Hematopoietic multipotent progenitor cell treated with erythropoietin and hydrocortisone succinate and interleukin-3 and kit ligand, for 4 days (in vitro differentiated cells): Measurements from ENCODE around the gene MGAT4C.
"Not testable (repeated sequence)": the region's sequence is repeated elsewhere in the genome, so short reads cannot be mapped to it uniquely, and the experiment has no call there.

Experiments used
- DNase-seq: peaks from one replicate; pipeline ENCODE4 v3.0.0-alpha.2; 2015

Gene MGAT4C

GRCh38 chr12:86122846-86123468, 133.2 kb downstream of the MGAT4C start:
- no peak for DNase-seq

GRCh38 chr12:86118161-86118560, 138.0 kb downstream of the MGAT4C start:
- DNase-seq = no peak

- no peak for DNase-seq
These were observed 138.5 kb downstream of the MGAT4C start for GRCh38 chr12:86117711-86118110.

DNA sequence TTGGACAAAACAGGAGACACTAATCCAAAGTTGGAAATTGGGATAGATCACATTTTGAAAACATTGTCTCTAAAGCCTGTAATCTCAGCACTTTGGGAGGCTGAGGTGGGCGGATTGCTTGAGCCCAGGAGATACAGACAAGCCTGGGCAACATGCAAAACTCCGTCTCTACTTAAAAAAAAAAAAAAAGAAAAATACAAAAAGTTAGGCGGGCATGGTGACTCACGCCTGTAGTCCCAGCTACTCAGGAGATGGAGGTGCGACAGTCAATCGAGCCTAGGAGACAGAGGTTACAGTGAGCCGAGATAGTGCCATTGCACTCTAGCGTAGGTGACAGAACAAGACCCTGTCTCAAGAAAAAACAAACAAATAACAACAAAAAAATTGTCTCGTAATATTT, 152.1 kb downstream of the MGAT4C start:
- DNase-seq = no peak

DNA sequence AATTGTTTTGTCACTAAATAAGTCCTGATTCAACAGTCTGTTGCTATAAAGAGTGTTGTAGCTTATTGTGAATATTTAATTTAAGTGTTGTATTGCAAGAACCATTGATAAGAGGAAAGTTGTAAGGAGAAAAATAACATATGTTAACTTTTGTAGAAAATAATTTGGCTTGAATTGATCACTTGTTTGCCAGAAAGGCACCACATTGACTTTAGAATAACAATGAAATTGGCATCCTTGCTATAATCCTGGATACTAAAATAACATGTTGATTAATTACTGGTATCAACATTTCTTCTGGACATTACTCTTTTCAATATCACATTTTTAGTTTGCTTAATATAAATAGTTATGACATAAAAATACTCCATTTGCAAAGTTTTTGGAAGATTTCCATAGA, 159.0 kb downstream of the MGAT4C start:
- DNase-seq = no peak

GRCh38 chr12:86091681-86092080, 164.5 kb downstream of the MGAT4C start:
- DNase-seq = no peak

DNA sequence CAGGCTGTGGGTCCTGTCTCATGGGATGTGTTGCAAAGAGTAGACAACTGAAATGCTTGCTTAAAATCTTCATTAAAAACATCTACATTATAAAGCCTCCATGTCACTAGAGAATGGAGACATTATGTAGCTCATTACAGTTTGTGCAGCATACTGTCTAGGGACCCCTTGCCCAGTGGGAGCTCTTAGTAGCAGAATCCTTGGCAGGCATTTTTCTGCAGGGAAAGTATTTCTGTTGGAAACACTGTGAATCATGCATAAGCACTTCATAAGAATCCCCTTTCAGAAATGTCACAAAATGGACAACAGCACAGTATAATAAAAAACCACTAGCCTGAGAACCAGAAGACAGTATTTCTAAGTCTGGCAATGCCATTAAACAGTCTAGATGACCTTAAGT, 174.3 kb downstream of the MGAT4C start:
- DNase-seq = no peak

- not testable (repeated sequence) for DNase-seq
These were observed 197.1 kb downstream of the MGAT4C start for GRCh38 chr12:86059052-86059451.

- no peak for DNase-seq
These were observed 198.9 kb downstream of the MGAT4C start for GRCh38 chr12:86057092-86057845.

DNA sequence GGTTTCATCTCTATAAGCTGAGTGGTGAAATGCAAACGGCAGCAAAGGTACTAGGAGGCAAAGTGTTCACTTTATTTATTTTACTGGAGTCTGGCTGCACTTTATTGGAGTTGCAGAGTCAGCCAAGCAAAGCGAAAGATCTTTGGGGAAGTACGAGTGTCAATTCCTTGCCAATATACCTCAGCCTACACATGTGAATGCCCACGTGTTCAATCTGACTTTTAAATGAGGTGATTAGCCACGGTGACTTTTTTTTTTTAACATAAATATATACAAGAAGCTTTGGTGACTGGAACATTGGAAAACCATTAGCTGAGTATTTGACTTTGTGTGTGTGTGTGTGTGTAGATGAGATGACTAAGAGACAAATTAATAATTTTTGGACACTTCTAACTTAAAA, 203.3 kb downstream of the MGAT4C start:
- DNase-seq = no peak

DNA sequence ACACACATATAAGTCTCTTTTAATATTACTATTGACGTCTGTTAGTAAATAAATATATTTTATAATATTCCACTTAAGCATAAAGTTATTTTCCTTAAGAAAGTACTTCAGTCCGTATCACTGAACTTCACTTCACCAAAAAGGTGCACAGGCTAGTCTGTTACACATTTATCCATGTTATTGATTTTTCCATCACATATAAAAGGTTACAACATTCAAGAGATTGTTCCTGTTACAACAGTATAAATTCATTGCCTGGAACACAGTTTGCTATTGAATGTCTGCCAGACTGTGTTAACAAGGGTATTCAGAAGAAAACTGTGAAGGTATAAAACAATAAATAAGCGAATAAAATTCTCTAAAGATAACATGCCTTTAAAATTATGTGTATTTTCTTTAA, 206.2 kb downstream of the MGAT4C start:
- DNase-seq = no peak

DNA sequence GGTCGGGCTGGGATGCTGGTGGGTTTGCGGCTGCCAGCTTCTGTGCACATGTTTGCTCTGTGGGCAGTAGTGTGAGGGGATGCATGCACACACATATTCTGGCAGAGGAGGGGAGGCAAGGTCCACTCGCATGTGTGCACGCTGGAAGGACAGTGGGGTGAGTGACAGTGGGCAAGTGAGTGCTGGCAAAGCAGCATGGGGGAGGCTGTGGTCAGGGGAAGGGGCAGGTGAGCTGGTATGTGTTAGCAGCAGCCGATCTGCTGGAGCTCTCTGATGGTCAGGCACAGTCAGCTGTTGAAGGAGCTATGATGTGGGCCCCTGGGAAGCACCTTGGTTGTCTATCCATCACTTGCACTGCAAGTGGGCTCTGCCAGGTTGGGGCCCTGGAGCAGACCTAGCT, 211.8 kb downstream of the MGAT4C start:
- no peak for DNase-seq

DNA sequence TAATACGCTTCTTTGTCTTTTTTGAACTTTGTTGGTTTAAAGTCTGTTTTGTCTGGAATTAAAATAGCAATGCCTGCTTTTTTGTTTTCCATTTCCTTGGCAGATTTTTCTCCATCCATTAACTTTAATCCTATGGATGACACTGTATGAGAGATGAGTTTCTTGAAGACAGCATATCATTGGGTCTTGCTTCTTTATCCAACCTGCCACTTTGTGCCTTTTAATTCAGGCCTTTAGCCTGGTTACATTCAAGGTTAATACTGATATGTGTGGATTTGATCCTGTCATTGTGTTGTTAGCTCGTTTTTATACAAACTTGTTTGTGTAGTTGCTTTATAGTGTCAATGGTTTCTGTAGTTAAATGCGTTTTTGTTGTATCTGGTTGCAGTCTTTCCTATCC, 214.1 kb downstream of the MGAT4C start:
- no peak for DNase-seq

- DNase-seq = no peak
These were observed 237.8 kb downstream of the MGAT4C start for GRCh38 chr12:86018361-86018760.

DNA sequence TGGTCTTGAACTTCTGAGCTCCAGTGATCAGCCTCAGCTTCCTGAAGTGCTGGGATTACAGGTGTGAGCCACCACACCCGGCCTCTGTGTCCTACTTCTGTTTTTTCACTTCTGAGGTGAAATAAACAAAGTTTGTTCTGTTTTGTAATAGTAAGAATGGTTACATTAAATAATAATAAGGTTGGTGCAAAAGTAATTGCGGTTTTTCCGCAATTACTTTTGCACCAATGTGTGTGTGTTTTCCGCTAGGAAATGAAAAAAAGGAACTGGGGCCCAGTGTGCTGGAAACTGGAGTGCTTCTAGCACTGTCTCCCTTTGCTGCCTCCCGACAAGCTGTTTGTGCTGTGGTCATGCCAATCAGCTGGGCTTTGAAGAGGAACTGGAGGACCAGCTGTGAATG, 241.2 kb downstream of the MGAT4C start:
- no peak for DNase-seq

DNA sequence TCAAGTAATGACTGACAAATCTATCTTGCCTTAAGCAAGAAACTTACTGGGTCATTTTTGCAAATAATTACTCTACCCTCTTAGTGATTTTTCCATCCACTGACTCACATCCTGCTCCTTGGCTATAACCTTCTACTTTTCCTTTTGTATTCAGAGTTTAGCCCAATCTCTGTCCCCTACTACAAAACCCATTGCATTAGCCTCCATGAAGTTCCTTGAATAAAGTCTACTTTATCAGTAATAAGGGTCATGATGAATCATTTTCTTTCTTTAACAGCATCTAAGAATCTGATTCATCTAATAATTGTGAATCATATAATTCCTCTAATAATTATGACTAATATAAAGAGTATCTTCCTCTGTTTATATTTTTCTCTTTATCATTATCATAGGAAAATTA, 249.5 kb downstream of the MGAT4C start:
- DNase-seq = no peak

GRCh38 chr12:85998074-85998473, 258.1 kb downstream of the MGAT4C start:
- DNase-seq = no peak

DNA sequence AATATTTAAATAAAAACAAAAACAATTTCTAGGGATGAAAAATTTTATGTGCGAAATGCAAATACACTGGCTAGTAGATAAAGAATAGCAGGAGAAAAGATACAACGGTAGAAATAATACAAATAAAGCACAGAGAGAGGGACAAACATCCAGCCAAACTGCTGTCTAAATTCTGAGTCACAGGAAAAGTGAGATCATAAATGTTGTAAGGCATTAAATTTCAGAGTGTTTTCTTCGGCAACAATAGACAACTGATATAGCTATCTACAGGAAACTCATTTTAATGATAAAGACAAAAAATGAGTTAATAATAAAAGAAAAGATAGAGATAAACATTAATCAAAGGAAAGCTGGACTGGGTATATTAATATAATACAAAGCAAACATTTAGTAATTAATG, 259.9 kb downstream of the MGAT4C start:
- no peak for DNase-seq

DNA sequence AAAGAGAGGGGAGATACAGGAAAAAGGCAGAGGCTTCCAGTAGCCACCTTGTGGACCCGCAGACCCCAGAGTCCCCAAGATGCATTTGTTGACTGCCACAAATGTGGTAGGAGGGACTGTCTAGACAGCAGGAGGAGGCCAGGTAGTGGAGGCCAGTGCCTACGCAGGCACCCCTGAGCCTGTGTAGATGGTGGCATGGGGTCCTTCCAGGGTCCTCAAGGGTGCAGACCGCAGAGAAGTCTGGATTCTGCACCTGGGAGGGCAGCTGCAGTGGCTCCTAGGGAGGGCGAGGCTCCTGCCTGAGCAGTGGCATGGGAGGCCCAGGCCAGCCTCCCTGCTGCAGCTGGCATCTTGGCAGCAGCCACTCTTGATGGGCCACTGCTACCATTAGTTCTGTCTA, 262.4 kb downstream of the MGAT4C start:
- DNase-seq = no peak

- no peak for DNase-seq
These were observed 270.2 kb downstream of the MGAT4C start for GRCh38 chr12:85985996-85986395.

DNA sequence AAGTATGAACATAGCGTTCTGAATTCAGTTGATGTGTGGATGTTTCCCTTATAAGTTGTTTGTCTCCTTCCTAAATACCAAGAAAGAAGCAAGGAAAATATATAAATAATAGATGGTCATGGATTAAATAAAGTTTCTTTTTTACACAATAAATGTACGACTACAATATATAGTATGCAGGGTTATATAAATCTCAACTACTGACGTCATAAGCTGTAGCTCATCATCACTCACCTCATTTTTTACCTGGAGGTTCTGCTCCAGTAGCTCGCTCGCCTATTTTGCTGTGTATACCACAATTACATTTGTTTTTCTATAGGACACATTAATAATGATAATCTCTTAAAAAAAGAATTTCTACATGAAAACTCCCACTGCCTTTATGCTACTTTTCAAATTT, 272.6 kb downstream of the MGAT4C start:
- DNase-seq = no peak

DNA sequence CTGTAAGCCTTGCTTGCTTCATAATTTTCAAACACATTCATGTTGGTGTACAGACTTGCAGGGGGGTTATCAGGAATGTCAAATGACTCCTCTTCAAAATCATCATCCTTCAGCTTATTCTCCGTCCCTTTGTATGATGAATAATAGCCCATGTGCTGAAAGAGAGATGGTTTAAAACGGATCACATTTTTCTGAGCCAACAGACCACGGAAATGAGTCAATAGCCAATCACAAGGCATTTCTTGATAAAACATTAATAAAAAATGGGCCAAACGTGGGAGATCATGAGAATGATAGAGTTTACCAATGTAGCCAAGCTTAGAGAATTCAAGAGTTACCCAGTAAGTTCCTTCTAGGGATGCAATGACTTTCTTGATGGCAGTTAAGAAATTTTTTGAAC, 276.6 kb downstream of the MGAT4C start:
- no peak for DNase-seq

DNA sequence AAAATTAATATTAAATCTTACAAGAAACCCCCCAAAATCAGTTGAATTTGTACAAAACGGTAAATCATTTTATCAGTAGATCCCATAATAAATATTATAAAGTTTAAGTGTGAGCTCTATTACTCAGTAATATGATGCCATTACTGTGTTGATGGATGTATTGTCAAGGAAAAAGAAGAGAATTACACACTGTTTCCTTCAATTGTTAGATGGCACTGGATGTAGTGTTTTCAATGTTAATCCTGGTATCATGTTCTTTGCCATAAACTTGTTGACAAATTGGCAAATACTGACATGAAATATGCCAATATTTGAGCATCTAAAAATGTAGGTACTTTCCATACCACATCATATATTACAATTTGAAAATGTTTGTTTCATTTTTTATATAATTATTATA, 280.5 kb downstream of the MGAT4C start:
- no peak for DNase-seq

DNA sequence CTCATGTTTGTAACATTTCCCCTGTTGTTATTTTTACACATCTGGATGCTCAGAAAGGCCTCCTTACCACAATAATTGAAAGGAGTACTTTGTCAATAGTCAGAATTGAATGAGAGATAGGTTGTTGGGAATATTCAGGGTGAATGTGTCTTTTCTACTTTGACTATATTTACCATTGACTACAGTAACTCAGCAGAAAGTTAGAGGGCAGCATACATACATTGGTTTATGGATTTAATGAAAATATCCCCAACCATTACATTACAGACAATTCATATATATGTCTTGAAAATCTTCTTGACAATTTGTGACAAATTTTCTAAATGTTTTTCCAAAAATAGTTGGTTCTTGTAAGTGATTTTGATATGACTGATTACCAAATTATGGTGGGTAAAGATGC, 284.4 kb downstream of the MGAT4C start:
- no peak for DNase-seq

- DNase-seq = no peak
These were observed 287.6 kb downstream of the MGAT4C start for GRCh38 chr12:85968606-85969005.
